Measurements from ENCODE around the gene ADARB2.

- TF ChIP-seq POLR2A (IDR thresholded peaks at IDR 0.05; ENCODE audit: low read depth) = no peak
- TF ChIP-seq POLR2AphosphoS5 (IDR thresholded peaks at IDR 0.05) = no peak
- TF ChIP-seq, protein P1, sequence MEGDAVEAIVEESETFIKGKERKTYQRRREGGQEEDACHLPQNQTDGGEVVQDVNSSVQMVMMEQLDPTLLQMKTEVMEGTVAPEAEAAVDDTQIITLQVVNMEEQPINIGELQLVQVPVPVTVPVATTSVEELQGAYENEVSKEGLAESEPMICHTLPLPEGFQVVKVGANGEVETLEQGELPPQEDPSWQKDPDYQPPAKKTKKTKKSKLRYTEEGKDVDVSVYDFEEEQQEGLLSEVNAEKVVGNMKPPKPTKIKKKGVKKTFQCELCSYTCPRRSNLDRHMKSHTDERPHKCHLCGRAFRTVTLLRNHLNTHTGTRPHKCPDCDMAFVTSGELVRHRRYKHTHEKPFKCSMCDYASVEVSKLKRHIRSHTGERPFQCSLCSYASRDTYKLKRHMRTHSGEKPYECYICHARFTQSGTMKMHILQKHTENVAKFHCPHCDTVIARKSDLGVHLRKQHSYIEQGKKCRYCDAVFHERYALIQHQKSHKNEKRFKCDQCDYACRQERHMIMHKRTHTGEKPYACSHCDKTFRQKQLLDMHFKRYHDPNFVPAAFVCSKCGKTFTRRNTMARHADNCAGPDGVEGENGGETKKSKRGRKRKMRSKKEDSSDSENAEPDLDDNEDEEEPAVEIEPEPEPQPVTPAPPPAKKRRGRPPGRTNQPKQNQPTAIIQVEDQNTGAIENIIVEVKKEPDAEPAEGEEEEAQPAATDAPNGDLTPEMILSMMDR (IDR thresholded peaks at IDR 0.05) = no peak
- no peak for TF ChIP-seq EP300 (IDR thresholded peaks at IDR 0.05)
These were observed 234.9 kb downstream of the ADARB2 start for GRCh38 chr10:1502451-1502850.

Measured in esophagus muscularis mucosa (tissue), 4 donors.